Effector memory CD8-positive, alpha-beta T cell (primary cell): ENCODE measurements around the gene TTC7B.

ENCODE experiments used
- ATAC-seq: fragments of 150-1000 bp; cut with Tn5 transposase; replicated peaks from 2 replicates; pipeline ENCODE4 v1.10.0; 2021; ENCODE audit warnings: mild to moderate bottlenecking, moderate library complexity
- DNase-seq, 3 experiments: peaks; one replicate each; pipeline ENCODE4 v3.0.0; 2021
- H3K27ac Mint-ChIP-seq, 2 donors: one replicate each; pipeline ENCODE4 v1.8.0; 2022; ENCODE audit warnings: mild to moderate bottlenecking in 2 of 2, mixed read lengths in 2 of 2, moderate library complexity in 2 of 2
- H3K27me3 Mint-ChIP-seq, 2 donors: one replicate each; pipeline ENCODE4 v1.8.0; 2022; ENCODE audit warnings: mixed read lengths in 2 of 2
- H3K36me3 Mint-ChIP-seq: one replicate; pipeline ENCODE4 v1.8.0; 2022; ENCODE audit warnings: mild to moderate bottlenecking, moderate library complexity, mixed read lengths; ENCODE audit not compliant: insufficient read depth
- H3K4me1 Mint-ChIP-seq, 2 donors: one replicate each; pipeline ENCODE4 v1.8.0; 2022; ENCODE audit warnings: low read depth in 2 of 2, mixed read lengths in 2 of 2
- H3K4me3 Mint-ChIP-seq, 2 donors: one replicate each; pipeline ENCODE4 v1.8.0; 2022; ENCODE audit warnings: mild to moderate bottlenecking in 2 of 2, mixed read lengths in 2 of 2, moderate library complexity in 2 of 2
- H3K9me3 Mint-ChIP-seq, 2 donors: one replicate each; pipeline ENCODE4 v1.8.0; 2022; ENCODE audit warnings: mixed read lengths in 2 of 2

Gene TTC7B

GRCh38 chr14:90489306-90489705, 326.9 kb downstream of the TTC7B start:
- Mint-ChIP-seq H3K27ac (no peak overlapping the region), H3K9me3 (peaks cover 0 to 3% of the 10 kb centered on the region in 2 donors), H3K4me1 (peaks cover 2 to 3% of the 10 kb centered on the region in 2 donors), H3K27me3 (peaks cover 15 to 34% of the 10 kb centered on the region in 2 donors), H3K4me3 (no peak overlapping the region), H3K36me3 (no peaks in the 10 kb centered on the region)
- ATAC-seq (no peak), DNase-seq (no peak)

- Mint-ChIP-seq H3K36me3 (no peaks in the 10 kb centered on the region), H3K4me3 (no peak overlapping the region), H3K27ac (no peak overlapping the region), H3K4me1 (peaks cover 11 to 13% of the 10 kb centered on the region in 2 donors), H3K9me3 (peaks cover 0 to 3% of the 10 kb centered on the region in 2 donors), H3K27me3 (peaks cover 16 to 29% of the 10 kb centered on the region in 2 donors)
- ATAC-seq (no peak), DNase-seq (no peak)
These were observed 328.0 kb downstream of the TTC7B start for GRCh38 chr14:90488256-90488655.

GRCh38 chr14:90487462-90487861, 328.8 kb downstream of the TTC7B start:
- DNase-seq = no peak
- no peak overlapping the region for H3K27ac Mint-ChIP-seq
- peaks cover 13 to 25% of the 10 kb centered on the region in 2 donors for H3K27me3 Mint-ChIP-seq
- H3K4me1 Mint-ChIP-seq = peaks cover 13 to 14% of the 10 kb centered on the region in 2 donors
- H3K9me3 Mint-ChIP-seq = peaks cover 0 to 3% of the 10 kb centered on the region in 2 donors
- H3K36me3 Mint-ChIP-seq = no peaks in the 10 kb centered on the region
- ATAC-seq = no peak
- no peak overlapping the region for H3K4me3 Mint-ChIP-seq

- Mint-ChIP-seq H3K27ac (no peak overlapping the region), H3K4me3 (no peak overlapping the region), H3K27me3 (peaks cover 17 to 22% of the 10 kb centered on the region in 2 donors), H3K9me3 (peaks cover 0 to 3% of the 10 kb centered on the region in 2 donors), H3K4me1 (peaks cover 13 to 14% of the 10 kb centered on the region in 2 donors), H3K36me3 (no peaks in the 10 kb centered on the region)
- ATAC-seq (no peak), DNase-seq (no peak)
These were observed 329.2 kb downstream of the TTC7B start for GRCh38 chr14:90487031-90487430.

- Mint-ChIP-seq H3K27ac (no peak overlapping the region), H3K36me3 (no peaks in the 10 kb centered on the region), H3K4me1 (peaks cover 13 to 14% of the 10 kb centered on the region in 2 donors), H3K9me3 (no peaks in the 10 kb centered on the region), H3K27me3 (peaks cover 19 to 25% of the 10 kb centered on the region in 2 donors), H3K4me3 (peak overlapping the region in 1 of 2 donors; percentile 67)
- no peak for ATAC-seq
- DNase-seq = no peak
These were observed 331.9 kb downstream of the TTC7B start for GRCh38 chr14:90484291-90484690.

GRCh38 chr14:90483571-90483974, 332.7 kb downstream of the TTC7B start:
- H3K27me3 Mint-ChIP-seq = peaks cover 19 to 31% of the 10 kb centered on the region in 2 donors
- peak; percentile 80 for ATAC-seq
- peaks cover 13 to 14% of the 10 kb centered on the region in 2 donors for H3K4me1 Mint-ChIP-seq
- H3K9me3 Mint-ChIP-seq = no peaks in the 10 kb centered on the region
- H3K27ac Mint-ChIP-seq = peak overlapping the region in 1 of 2 donors; percentile 54
- peak; percentile 32 to 36 (median 35) for DNase-seq
- peak overlapping the region; percentile 39 to 67 for H3K4me3 Mint-ChIP-seq
- H3K36me3 Mint-ChIP-seq = no peaks in the 10 kb centered on the region

- peaks cover 13 to 14% of the 10 kb centered on the region in 2 donors for H3K4me1 Mint-ChIP-seq
- ATAC-seq (no peak), DNase-seq (no peak)
- peaks cover 19 to 32% of the 10 kb centered on the region in 2 donors for H3K27me3 Mint-ChIP-seq
- no peaks in the 10 kb centered on the region for H3K36me3 Mint-ChIP-seq
- H3K9me3 Mint-ChIP-seq = no peaks in the 10 kb centered on the region
- H3K27ac Mint-ChIP-seq = no peak overlapping the region
- H3K4me3 Mint-ChIP-seq = peak overlapping the region; percentile 39 to 67
These were observed 333.1 kb downstream of the TTC7B start for GRCh38 chr14:90483117-90483516.

GRCh38 chr14:90475298-90475697, 340.9 kb downstream of the TTC7B start:
- Mint-ChIP-seq H3K4me3 (no peak overlapping the region), H3K9me3 (peaks cover 6 to 7% of the 10 kb centered on the region in 2 donors), H3K27me3 (peaks cover 51 to 63% of the 10 kb centered on the region in 2 donors), H3K4me1 (no peaks in the 10 kb centered on the region), H3K27ac (no peak overlapping the region), H3K36me3 (no peaks in the 10 kb centered on the region)
- no peak for DNase-seq
- ATAC-seq = no peak
